ENCODE measurements around the gene SNX9.

SNX9 gene

GRCh38 chr6:157800420-157801237, 22.4 kb upstream of the SNX9 start:
- no peak for DNase-seq

DNA sequence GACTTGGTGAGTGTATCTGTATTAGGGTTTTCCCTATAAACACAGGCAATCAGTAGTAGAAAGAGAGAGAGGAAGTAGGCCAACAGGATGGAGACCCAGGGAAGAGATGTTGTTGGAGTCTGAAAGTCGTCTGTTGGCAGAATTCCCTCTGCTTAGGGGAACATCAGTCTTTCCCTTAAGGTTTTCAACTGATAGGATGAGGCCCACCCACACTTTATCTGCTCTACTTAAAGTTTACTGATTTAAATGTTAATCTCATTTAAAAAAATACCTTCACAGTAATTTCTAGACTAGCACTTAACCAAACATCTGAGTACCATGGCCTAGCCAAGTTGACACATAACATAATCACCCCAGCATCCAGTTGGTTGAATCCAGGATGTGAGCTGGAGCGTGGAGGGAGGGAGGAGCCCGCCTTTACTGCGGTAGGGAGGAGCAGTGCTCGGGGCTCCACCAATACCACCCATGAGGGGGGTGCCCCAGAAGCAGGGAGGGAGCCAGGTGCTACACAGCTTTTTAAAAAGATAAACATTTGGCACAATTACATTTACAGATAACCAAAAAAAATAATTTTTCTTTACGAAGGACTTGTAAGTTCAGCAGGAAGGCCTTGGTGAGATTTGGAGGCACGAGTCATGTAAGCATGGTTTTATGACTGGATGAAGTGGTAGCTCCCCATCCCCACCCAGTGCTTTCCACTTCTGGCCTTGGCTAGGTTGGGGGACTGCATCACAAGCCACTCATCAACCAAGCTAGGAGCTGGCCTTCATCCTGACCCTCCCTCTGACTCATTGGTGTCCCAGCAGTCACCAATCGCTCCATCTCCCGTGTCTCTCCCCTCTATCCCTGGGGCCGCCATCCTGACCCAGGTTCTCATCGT, 18.4 kb upstream of the SNX9 start:
- no peak for DNase-seq

DNA sequence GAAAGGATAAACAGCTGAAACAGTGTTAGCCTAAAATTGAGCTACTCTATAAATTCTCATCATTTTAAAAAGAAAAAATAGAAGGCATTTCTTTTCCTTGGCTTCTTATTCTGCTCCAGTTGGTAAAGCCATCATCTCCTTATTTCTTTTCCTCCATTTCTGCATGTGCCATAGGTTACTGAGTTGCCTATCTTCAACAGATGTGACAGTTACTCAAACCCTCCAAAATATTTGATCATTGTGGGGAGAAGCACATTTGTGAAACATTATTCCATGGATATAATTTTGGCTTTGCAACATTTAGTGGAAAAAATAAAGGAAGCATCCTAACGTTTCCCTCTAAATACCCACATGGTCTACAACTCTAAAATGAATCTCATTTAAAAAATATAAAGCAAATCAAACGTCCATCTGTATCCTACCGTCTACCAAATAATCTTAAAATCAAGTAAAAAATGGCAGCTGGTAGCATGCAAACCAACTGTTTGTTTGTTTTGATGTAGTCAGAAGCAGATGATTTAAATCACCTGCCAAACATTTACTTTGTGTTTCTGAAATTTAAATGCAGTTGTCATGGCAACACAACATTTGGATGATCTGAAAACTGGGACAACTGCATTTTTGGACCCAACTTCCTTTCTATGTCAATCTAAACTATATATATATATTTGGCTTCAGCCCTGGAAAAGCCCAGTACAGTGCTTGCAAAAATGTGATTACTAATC, 16.8 kb upstream of the SNX9 start:
- no peak for DNase-seq

- no peak for DNase-seq
Measured at GRCh38 chr6:157806856-157807215, 16.2 kb upstream of the SNX9 start.

GRCh38 chr6:157808405-157808950, 14.6 kb upstream of the SNX9 start:
- DNase-seq = no peak

DNA sequence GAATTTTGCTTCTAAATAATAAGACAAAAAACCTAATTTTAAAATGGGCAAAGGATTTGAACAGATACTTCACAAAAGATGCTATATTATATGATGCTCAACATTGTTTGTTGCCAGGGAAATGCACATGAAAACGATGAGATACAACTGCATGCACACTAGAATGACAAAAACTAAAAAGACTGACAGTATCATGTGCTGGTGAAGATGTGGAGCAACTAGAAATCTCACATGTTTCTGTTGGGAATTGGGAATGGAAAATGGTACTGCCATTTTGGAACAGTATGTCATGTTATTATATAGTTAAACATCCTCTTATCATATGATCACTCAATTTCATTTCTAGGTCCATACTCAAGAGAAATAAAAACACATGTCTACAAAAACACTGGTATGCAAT, 13.4 kb upstream of the SNX9 start:
- DNase-seq = no peak

- no peak for DNase-seq
Measured at GRCh38 chr6:157811137-157811475, 11.9 kb upstream of the SNX9 start.

DNA sequence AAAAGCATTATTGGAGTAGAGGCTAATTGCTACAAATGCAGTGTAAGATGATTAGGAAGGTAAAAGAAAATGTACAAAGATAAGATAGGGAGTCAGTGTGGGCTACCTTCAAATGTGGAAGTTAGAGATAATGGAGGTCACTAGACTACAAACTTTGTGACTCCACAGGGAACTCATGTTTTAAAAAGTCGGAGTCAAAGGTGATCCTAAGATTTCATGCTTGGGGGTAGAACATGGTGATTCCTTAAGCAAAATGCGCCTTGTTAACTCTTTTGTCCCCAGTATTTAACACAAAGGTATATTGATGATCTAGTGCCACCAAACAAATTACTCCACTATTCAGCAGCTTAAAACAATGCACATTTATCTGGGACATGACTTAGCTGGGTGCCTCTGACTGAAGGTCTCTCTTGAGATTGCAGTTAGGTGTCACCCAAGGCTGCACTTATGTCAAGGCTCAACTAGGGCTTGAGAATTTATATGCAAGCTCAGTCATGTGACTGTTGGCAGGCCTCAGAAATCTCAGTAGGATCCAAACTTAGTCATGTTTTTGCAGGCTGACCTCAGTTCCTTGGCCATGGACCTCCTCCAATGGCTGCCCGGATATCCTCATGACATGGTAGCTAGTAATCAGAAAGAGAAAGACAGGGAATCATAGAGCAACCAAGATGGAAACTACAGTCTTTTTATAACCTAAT, 11.4 kb upstream of the SNX9 start:
- DNase-seq = no peak

GRCh38 chr6:157812425-157813171, 10.4 kb upstream of the SNX9 start:
- DNase-seq = no peak

GRCh38 chr6:157813191-157813590, 9.9 kb upstream of the SNX9 start:
- no peak for DNase-seq

- DNase-seq = no peak
Measured at GRCh38 chr6:157813750-157814455, 9.1 kb upstream of the SNX9 start.

DNA sequence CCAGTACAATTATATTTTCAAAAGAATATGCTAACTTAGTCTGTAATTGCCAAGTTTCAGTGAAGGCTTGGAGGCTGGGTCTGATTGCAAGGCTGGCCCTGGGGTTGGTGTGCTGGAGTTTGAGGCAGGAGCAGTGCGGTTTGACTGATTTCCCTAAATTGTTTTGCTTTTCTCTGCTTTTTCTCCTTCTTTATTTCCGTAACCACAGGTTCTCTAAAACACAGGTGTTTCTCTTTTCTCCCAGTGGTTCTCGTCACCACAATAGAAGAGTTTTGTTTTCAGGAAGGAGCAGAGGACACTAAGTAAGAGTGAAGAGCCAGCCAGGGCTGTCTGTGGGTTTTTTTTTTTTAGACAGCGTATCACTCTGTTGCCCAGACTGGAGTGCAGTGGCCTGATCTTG, 8.2 kb upstream of the SNX9 start:
- no peak for DNase-seq

GRCh38 chr6:157821342-157822033, 1.6 kb upstream of the SNX9 start:
- no peak for DNase-seq

DNA sequence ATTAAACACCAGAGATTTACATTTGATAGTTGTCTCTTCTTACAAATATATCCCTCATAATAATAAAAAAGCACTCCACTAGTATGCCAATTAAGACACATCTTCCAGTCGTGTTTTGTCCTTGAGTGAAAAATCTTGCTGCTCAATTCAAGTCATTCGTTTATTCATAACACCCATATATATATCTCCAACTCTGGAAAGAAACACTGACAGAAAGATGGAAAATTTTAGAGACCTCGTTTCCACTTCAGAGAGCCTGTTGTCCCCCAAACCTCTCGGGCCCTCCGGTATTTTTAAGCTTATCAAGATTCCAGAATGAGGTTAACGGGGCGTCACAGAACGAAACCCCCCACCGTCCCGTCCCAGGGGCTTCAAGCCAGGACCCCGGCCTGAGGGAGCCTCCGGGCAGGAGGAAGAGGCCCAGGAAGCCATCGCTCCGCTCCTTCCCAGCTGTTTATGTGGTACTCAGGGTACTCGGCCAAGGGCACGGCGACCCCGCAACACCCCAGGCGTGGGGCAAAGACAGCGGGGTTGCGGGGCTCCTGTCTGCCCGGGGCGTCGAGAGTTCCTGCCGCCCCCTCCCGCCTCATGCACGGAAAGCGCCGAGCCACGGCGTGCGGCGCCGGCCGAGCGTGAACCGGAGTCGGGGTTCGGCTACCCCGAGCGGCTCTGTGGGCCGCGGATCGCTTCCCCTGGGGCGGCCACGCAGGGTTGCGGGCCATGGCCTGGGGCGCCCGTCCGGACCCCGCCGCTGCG, 623 bp upstream of the SNX9 start:
- DNase-seq = peak in 20 of 51 donors; percentile 19 to 78 (median 59)

- peak in 26 of 51 donors; percentile 19 to 66 (median 38) for DNase-seq
Measured at GRCh38 chr6:157823528-157824370, 703 bp downstream of the SNX9 start.

- no peak for DNase-seq
Measured at GRCh38 chr6:157825243-157825904, 2.3 kb downstream of the SNX9 start.

All from hypothalamus (tissue), 51 donors.